Loucy (cell line): ENCODE measurements around the gene ADARB2.

Source experiments
- H2AFZ ChIP-seq: fragments of 200-600 bp; sonication (generic); 2 replicates; pipeline ENCODE4 v1.6.0; 2016; ENCODE audit warnings: antibody characterized with exemption, mild to moderate bottlenecking, low read length, moderate library complexity
- H3F3A ChIP-seq: fragments of 200-600 bp; 2 replicates; pipeline ENCODE4 v1.6.0; 2016; ENCODE audit warnings: antibody characterized with exemption, low read depth, mild to moderate bottlenecking
- H3K27me3 ChIP-seq: fragments of 200-600 bp; sonication (generic); 2 replicates; pipeline ENCODE4 v1.6.1; 2014; ENCODE audit warnings: low read length, mild to moderate bottlenecking; ENCODE audit not compliant: insufficient read depth, poor library complexity, severe bottlenecking
- H3K36me3 ChIP-seq: fragments of 200-600 bp; sonication (generic); 2 replicates; pipeline ENCODE4 v1.6.1; 2016; ENCODE audit warnings: low read length; ENCODE audit not compliant: insufficient read depth
- H3K4me1 ChIP-seq: fragments of 200-600 bp; sonication (generic); 2 replicates; pipeline ENCODE4 v1.5.1; 2014; ENCODE audit warnings: low read length, mild to moderate bottlenecking; ENCODE audit not compliant: insufficient read depth, poor library complexity, severe bottlenecking
- H3K4me2 ChIP-seq: fragments of 200-600 bp; sonication (generic); 2 replicates; pipeline ENCODE4 v1.6.0; 2014; ENCODE audit warnings: antibody characterized with exemption, low read length, low read depth, mild to moderate bottlenecking; ENCODE audit not compliant: poor library complexity, severe bottlenecking
- H3K4me3 ChIP-seq: fragments of 200-600 bp; sonication (generic); 2 replicates; pipeline ENCODE4 v1.5.1; 2014; ENCODE audit warnings: low read length, mild to moderate bottlenecking, mixed read lengths; ENCODE audit not compliant: poor library complexity, severe bottlenecking
- H3K79me2 ChIP-seq: fragments of 200-600 bp; sonication (generic); 2 replicates; pipeline ENCODE4 v1.6.1; 2014; ENCODE audit warnings: low read length; ENCODE audit not compliant: insufficient read depth
- H3K9ac ChIP-seq: fragments of 200-600 bp; sonication (generic); 2 replicates; pipeline ENCODE4 v1.6.0; 2014; ENCODE audit warnings: mild to moderate bottlenecking, low read depth, low read length, moderate library complexity; ENCODE audit not compliant: poor library complexity, severe bottlenecking
- H3K9me2 ChIP-seq: fragments of 200-600 bp; sonication (generic); replicated peaks from 2 replicates; pipeline ENCODE4 v1.6.1; 2016; ENCODE audit warnings: low read depth, low read length, mixed read lengths
- H3K9me3 ChIP-seq: fragments of 200-600 bp; sonication (generic); 2 replicates; pipeline ENCODE4 v1.6.1; 2014; ENCODE audit warnings: mild to moderate bottlenecking, antibody characterized with exemption, low read length, low read depth; ENCODE audit not compliant: insufficient read depth
- H4K20me1 ChIP-seq: fragments of 200-600 bp; sonication (generic); 2 replicates; pipeline ENCODE4 v1.6.0; 2014; ENCODE audit warnings: antibody characterized with exemption, low read length, mild to moderate bottlenecking; ENCODE audit not compliant: insufficient read depth, poor library complexity, severe bottlenecking
- EZH2phosphoT487 ChIP-seq: fragments of 200-600 bp; IDR thresholded peaks from 2 replicates; pipeline ENCODE4 v1.6.1; 2018; ENCODE audit warnings: antibody characterized with exemption, mild to moderate bottlenecking, moderate library complexity, borderline replicate concordance
- TF ChIP-seq, protein P1 (sequence below): fragments of 200-600 bp; sonication (generic); conservative IDR thresholded peaks from 2 replicates; pipeline ENCODE4 v1.5.1; 2014; ENCODE audit warnings: mild to moderate bottlenecking, antibody characterized with exemption, low read length

ADARB2 gene

DNA sequence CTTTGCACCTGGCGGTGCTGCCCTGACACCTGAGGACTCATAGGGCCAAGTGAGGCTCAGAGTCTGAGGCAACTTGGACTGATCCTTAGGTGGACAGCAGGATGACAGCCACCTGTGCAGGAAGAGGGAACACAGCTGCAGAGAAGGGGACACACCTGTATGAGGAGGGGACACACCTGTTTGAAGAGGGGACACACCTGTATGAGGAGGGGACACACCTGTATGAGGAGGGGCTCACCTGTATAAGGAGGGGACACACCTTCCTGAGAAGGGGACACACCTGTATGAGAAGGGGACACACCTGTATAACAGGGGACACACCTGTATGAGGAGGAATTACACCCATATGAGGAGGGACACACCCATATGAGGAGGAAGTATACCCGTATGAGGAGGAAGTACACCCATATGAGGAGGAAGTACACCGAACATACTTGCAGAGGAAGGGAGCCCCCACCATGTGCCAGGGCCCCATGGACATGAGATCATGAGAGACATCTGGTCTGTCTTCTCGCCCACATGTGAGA lies 285.9 kb downstream of the ADARB2 start:
- Histone ChIP-seq H2AFZ (no peak overlapping the region), H3K4me3 (no peak overlapping the region), H3K79me2 (no peaks in the 10 kb centered on the region), H3K9me3 (no peaks in the 10 kb centered on the region), H3K27me3 (no peaks in the 10 kb centered on the region), H3F3A (no peaks in the 10 kb centered on the region), H3K4me1 (peaks cover 14% of the 10 kb centered on the region), H4K20me1 (no peaks in the 10 kb centered on the region), H3K9me2 (no peaks in the 10 kb centered on the region), H3K4me2 (no peak overlapping the region), H3K36me3 (no peaks in the 10 kb centered on the region), H3K9ac (no peak overlapping the region)
- TF ChIP-seq, protein P1, sequence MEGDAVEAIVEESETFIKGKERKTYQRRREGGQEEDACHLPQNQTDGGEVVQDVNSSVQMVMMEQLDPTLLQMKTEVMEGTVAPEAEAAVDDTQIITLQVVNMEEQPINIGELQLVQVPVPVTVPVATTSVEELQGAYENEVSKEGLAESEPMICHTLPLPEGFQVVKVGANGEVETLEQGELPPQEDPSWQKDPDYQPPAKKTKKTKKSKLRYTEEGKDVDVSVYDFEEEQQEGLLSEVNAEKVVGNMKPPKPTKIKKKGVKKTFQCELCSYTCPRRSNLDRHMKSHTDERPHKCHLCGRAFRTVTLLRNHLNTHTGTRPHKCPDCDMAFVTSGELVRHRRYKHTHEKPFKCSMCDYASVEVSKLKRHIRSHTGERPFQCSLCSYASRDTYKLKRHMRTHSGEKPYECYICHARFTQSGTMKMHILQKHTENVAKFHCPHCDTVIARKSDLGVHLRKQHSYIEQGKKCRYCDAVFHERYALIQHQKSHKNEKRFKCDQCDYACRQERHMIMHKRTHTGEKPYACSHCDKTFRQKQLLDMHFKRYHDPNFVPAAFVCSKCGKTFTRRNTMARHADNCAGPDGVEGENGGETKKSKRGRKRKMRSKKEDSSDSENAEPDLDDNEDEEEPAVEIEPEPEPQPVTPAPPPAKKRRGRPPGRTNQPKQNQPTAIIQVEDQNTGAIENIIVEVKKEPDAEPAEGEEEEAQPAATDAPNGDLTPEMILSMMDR: no peak
- no peak for TF ChIP-seq EZH2phosphoT487

- H3K9me3 ChIP-seq: no peaks in the 10 kb centered on the region
- no peak overlapping the region for H3K4me2 ChIP-seq
- no peaks in the 10 kb centered on the region for H3K27me3 ChIP-seq
- no peak overlapping the region for H3K9ac ChIP-seq
- peaks cover 8% of the 10 kb centered on the region for H3K4me1 ChIP-seq
- H3K9me2 ChIP-seq: no peaks in the 10 kb centered on the region
- no peak overlapping the region for H3K4me3 ChIP-seq
- H3K36me3 ChIP-seq: no peaks in the 10 kb centered on the region
- H2AFZ ChIP-seq: no peak overlapping the region
- TF ChIP-seq, protein P1: no peak
- TF ChIP-seq EZH2phosphoT487: no peak
- H3F3A ChIP-seq: no peaks in the 10 kb centered on the region
- no peaks in the 10 kb centered on the region for H4K20me1 ChIP-seq
- no peaks in the 10 kb centered on the region for H3K79me2 ChIP-seq
These were observed 287.6 kb downstream of the ADARB2 start for GRCh38 chr10:1449572-1450205.

DNA sequence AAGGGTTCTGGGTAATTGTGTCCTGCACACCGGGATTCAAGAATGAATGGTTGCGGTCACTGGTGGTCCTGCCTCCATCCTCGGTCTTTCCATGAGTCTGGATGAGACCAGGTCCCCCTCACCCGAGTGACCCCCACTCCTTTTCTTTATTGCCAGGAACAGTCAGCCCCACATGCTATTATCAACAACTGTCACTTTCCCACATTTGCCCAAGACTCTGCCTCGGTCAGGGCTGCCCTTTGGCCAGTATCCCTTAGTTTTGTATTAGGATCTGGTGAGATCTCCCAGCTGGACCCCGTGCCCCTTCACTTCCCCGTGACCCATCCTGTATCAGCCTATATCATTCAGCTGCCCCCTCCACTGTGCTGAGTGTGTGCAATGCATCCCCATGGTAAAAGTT lies 288.3 kb downstream of the ADARB2 start:
- H3F3A ChIP-seq: no peaks in the 10 kb centered on the region
- no peaks in the 10 kb centered on the region for H4K20me1 ChIP-seq
- no peaks in the 10 kb centered on the region for H3K9me3 ChIP-seq
- H3K4me3 ChIP-seq: no peak overlapping the region
- no peak overlapping the region for H2AFZ ChIP-seq
- H3K4me2 ChIP-seq: no peak overlapping the region
- H3K27me3 ChIP-seq: no peaks in the 10 kb centered on the region
- H3K79me2 ChIP-seq: no peaks in the 10 kb centered on the region
- H3K36me3 ChIP-seq: no peaks in the 10 kb centered on the region
- no peaks in the 10 kb centered on the region for H3K9me2 ChIP-seq
- peaks cover 1% of the 10 kb centered on the region for H3K4me1 ChIP-seq
- H3K9ac ChIP-seq: no peak overlapping the region
- TF ChIP-seq, protein P1: no peak
- TF ChIP-seq EZH2phosphoT487: no peak
